PC-3 (cell line): ENCODE measurements around the gene GAS2L1.

Experiments used
- CTCF ChIP-seq: fragments of 300-600 bp; sonication (generic); conservative IDR thresholded peaks from 2 replicates; pipeline ENCODE4 v1.5.1; 2017; ENCODE audit warnings: antibody characterized with exemption, low read depth, mild to moderate bottlenecking, low read length
- EZH2 ChIP-seq: fragments of 300-600 bp; sonication (generic); IDR thresholded peaks from one replicate; pipeline ENCODE4 v1.6.1; 2017; ENCODE audit warnings: antibody characterized with exemption, mild to moderate bottlenecking, low read length; ENCODE audit not compliant: unreplicated experiment

- no peak for TF ChIP-seq CTCF
- no peak for TF ChIP-seq EZH2
Observed at GRCh38 chr22:29270475-29271271, 35.8 kb upstream of the GAS2L1 start.
